Forelimb muscle (tissue), 1 donor: ENCODE data around the gene CYFIP1. TPM values are rescaled to one million over a fixed set of nuclear protein-coding genes. Genes with fewer than 3 reads are reported as not detected.

Source experiments
- polyA plus RNA-seq: library from polyadenylated mRNA; unstranded; fragments of 120-200 nt; gene quantifications from one replicate; pipeline ENCODE4 v1.2.1, GENCODE V29; 2013; ENCODE audit not compliant: insufficient read length

Gene CYFIP1
- polyA plus RNA-seq, 1 donor: 49.3 TPM

Other genes starting within 250 kb of the CYFIP1 start
- 7.5 TPM for gene NIPA1, start 193.7 kb downstream of the CYFIP1 start, polyA plus RNA-seq
- 40.5 TPM for gene NIPA2, start 141.7 kb downstream of the CYFIP1 start, polyA plus RNA-seq
- gene TUBGCP5, start 59.2 kb upstream of the CYFIP1 start, polyA plus RNA-seq: 14.7 TPM
- not detected for gene GOLGA6L1, start 156.5 kb upstream of the CYFIP1 start, polyA plus RNA-seq